ENCODE data around the gene CDON. TPM values are rescaled to one million over a fixed set of nuclear protein-coding genes. Genes with fewer than 3 reads are reported as not detected.

CDON gene
- total RNA-seq, 2 experiments from 2014 or later, result 1.9 to 2.7 TPM

GRCh38 chr11:126081915-126082250, 19.2 kb upstream of the CDON start:
- H3K27ac Mint-ChIP-seq, result no peak overlapping the region
- no peak overlapping the region for H3K4me3 Mint-ChIP-seq
- no peak for DNase-seq
- Histone ChIP-seq H3K9me3 (ENCODE audit: control insufficient read depth in 1 of 2, insufficient read depth in 1 of 2, low read length in 2 of 2) (no peaks in the 10 kb centered on the region), H3K4me3 (ENCODE audit: low read length) (no peak overlapping the region), H3K4me1 (ENCODE audit: insufficient read depth, low read length) (peaks cover 26% of the 10 kb centered on the region), H3K27me3 (ENCODE audit: control insufficient read depth in 1 of 2, insufficient read depth in 2 of 2, low read length in 2 of 2) (no peaks in the 10 kb centered on the region), H3K36me3 (ENCODE audit: insufficient read depth, low read length) (no peaks in the 10 kb centered on the region), H3K27ac (ENCODE audit: low read depth in 1 of 2, low read length in 2 of 2) (no peak overlapping the region)
- intact Hi-C loops (cut with DNase I, micrococcal nuclease), result loop anchor here in 1 of 2 experiments (5.0 kb wide), 1 partner anchor 1125 kb away; no protein-coding TSS in a partner anchor
- CTCF ChIA-PET, result no interaction called here
- TF ChIP-seq CTCF (IDR thresholded peaks at IDR 0.05), result no peak
- H3K9me3 Mint-ChIP-seq, result no peaks in the 10 kb centered on the region
- no peak for ATAC-seq (ENCODE audit: poor library complexity)
- H3K36me3 Mint-ChIP-seq (ENCODE audit: low read depth), result no peaks in the 10 kb centered on the region
- POLR2A ChIA-PET, result no interaction called here
- H3K4me1 Mint-ChIP-seq (ENCODE audit: low read depth), result peaks cover 27% of the 10 kb centered on the region
- no peaks in the 10 kb centered on the region for H3K27me3 Mint-ChIP-seq

- no peaks in the 10 kb centered on the region for H3K27me3 ChIP-seq (ENCODE audit: control insufficient read depth in 1 of 2, insufficient read depth in 2 of 2, low read length in 2 of 2)
- Mint-ChIP-seq H3K4me3 (no peak overlapping the region), H3K27ac (no peak overlapping the region), H3K36me3 (ENCODE audit: low read depth) (no peaks in the 10 kb centered on the region), H3K27me3 (no peaks in the 10 kb centered on the region), H3K4me1 (ENCODE audit: low read depth) (peaks cover 25% of the 10 kb centered on the region), H3K9me3 (no peaks in the 10 kb centered on the region)
- POLR2A ChIA-PET, result no interaction called here
- intact Hi-C loops (cut with DNase I, micrococcal nuclease), result loop anchor here in 1 of 2 experiments (5.0 kb wide), 1 partner anchor 1123 kb away; no protein-coding TSS in a partner anchor
- DNase-seq, result no peak
- no peaks in the 10 kb centered on the region for H3K36me3 ChIP-seq (ENCODE audit: insufficient read depth, low read length)
- H3K9me3 ChIP-seq (ENCODE audit: control insufficient read depth in 1 of 2, insufficient read depth in 1 of 2, low read length in 2 of 2), result no peaks in the 10 kb centered on the region
- H3K27ac ChIP-seq (ENCODE audit: low read depth in 1 of 2, low read length in 2 of 2), result no peak overlapping the region
- no peak for TF ChIP-seq CTCF (IDR thresholded peaks at IDR 0.05)
- CTCF ChIA-PET, result no interaction called here
- H3K4me1 ChIP-seq (ENCODE audit: insufficient read depth, low read length), result peaks cover 26% of the 10 kb centered on the region
- H3K4me3 ChIP-seq (ENCODE audit: low read length), result no peak overlapping the region
- no peak for ATAC-seq (ENCODE audit: poor library complexity)
These were observed 17.7 kb upstream of the CDON start for GRCh38 chr11:126080161-126080941.

- intact Hi-C loops (cut with DNase I, micrococcal nuclease), result loop anchor here in 1 of 2 experiments (5.0 kb wide), 1 partner anchor 1122 kb away; no protein-coding TSS in a partner anchor
- Histone ChIP-seq H3K36me3 (ENCODE audit: insufficient read depth, low read length) (no peaks in the 10 kb centered on the region), H3K4me3 (ENCODE audit: low read length) (no peak overlapping the region), H3K4me1 (ENCODE audit: insufficient read depth, low read length) (peaks cover 20% of the 10 kb centered on the region), H3K27ac (ENCODE audit: low read depth in 1 of 2, low read length in 2 of 2) (no peak overlapping the region), H3K9me3 (ENCODE audit: control insufficient read depth in 1 of 2, insufficient read depth in 1 of 2, low read length in 2 of 2) (no peaks in the 10 kb centered on the region), H3K27me3 (ENCODE audit: control insufficient read depth in 1 of 2, insufficient read depth in 2 of 2, low read length in 2 of 2) (peaks cover 0 to 2% of the 10 kb centered on the region in 2 experiments)
- H3K4me1 Mint-ChIP-seq (ENCODE audit: low read depth), result peaks cover 19% of the 10 kb centered on the region
- TF ChIP-seq CTCF (IDR thresholded peaks at IDR 0.05), result no peak
- no peaks in the 10 kb centered on the region for H3K36me3 Mint-ChIP-seq (ENCODE audit: low read depth)
- ATAC-seq (ENCODE audit: poor library complexity), result no peak
- ChIA-PET POLR2A (no interaction called here), CTCF (no interaction called here)
- no peaks in the 10 kb centered on the region for H3K27me3 Mint-ChIP-seq
- H3K4me3 Mint-ChIP-seq, result no peak overlapping the region
- DNase-seq, result no peak
- H3K27ac Mint-ChIP-seq, result no peak overlapping the region
- no peaks in the 10 kb centered on the region for H3K9me3 Mint-ChIP-seq
These were observed 17.0 kb upstream of the CDON start for GRCh38 chr11:126079621-126080124.

Measured in CD4-positive, alpha-beta T cell (primary cell).